Caco-2 (cell line): ENCODE measurements around the gene GSTO1. TPM values are rescaled to one million over a fixed set of nuclear protein-coding genes. Genes with fewer than 3 reads are reported as not detected.
"Not testable (repeated sequence)": the region's sequence is repeated elsewhere in the genome, so short reads cannot be mapped to it uniquely, and the experiment has no call there.

Experiments
- BruUV-seq: library from RNA; stranded (reverse); fragments of 400-500 nt; replicated peaks from 2 replicates; lab custom pipeline; 2021; lab: Mats Ljungman, UMichigan
- CTCF ChIA-PET: fragments of 300-600 bp; sonication (Branson Sonifier 250); formaldehyde crosslinking; loops from one replicate; lab custom pipeline; 2022; ENCODE audit warnings: antibody characterized with exemption; lab: Charles Lee
- POLR2A ChIA-PET: fragments of 300-600 bp; sonication (Branson Sonifier 250); formaldehyde crosslinking; loops from one replicate; lab custom pipeline; 2022; ENCODE audit warnings: antibody characterized with exemption; lab: Charles Lee
- DNase-seq, 2 experiments: peaks; one replicate each; pipeline versions ENCODE4 v3.0.0 to v3.0.0-alpha.2; 2020 to 2022
- H3K27me3 ChIP-seq: replicated peaks from 2 replicates; pipeline ENCODE4 v1.6.0; 2011; ENCODE audit warnings: low read length; ENCODE audit not compliant: control insufficient read depth, insufficient read depth
- H3K36me3 ChIP-seq: 2 replicates; pipeline ENCODE4 v1.5.1; 2011; ENCODE audit warnings: low read length; ENCODE audit not compliant: control insufficient read depth, insufficient read depth
- H3K4me1 ChIP-seq: fragments of 250-450 bp; sonication (Bioruptor Pico); 2 replicates; pipeline ENCODE4 v1.5.1; 2020; ENCODE audit warnings: mild to moderate bottlenecking
- H3K4me3 ChIP-seq: 2 replicates; pipeline ENCODE4 v1.5.1; 2011; ENCODE audit warnings: low read depth, mild to moderate bottlenecking, control low read depth, low read length
- H3K9me3 ChIP-seq: fragments of 250-450 bp; sonication (Bioruptor Pico); 2 replicates; pipeline ENCODE4 v1.5.1; 2020; ENCODE audit warnings: mild to moderate bottlenecking, moderate library complexity
- H3K27ac Mint-ChIP-seq: one replicate; pipeline ENCODE4 v1.8.0; 2022; ENCODE audit warnings: mixed read lengths; ENCODE audit not compliant: unreplicated experiment
- H3K27me3 Mint-ChIP-seq: one replicate; pipeline ENCODE4 v1.8.0; 2022; ENCODE audit warnings: mixed read lengths; ENCODE audit not compliant: insufficient read depth, unreplicated experiment
- H3K36me3 Mint-ChIP-seq: one replicate; pipeline ENCODE4 v1.8.0; 2022; ENCODE audit warnings: mild to moderate bottlenecking, mixed read lengths; ENCODE audit not compliant: insufficient read depth, unreplicated experiment
- H3K4me1 Mint-ChIP-seq: one replicate; pipeline ENCODE4 v1.8.0; 2022; ENCODE audit warnings: low read depth, mixed read lengths; ENCODE audit not compliant: unreplicated experiment
- H3K4me3 Mint-ChIP-seq: one replicate; pipeline ENCODE4 v1.8.0; 2022; ENCODE audit warnings: mild to moderate bottlenecking, moderate library complexity, mixed read lengths; ENCODE audit not compliant: unreplicated experiment
- H3K9me3 Mint-ChIP-seq: one replicate; pipeline ENCODE4 v1.8.0; 2022; ENCODE audit warnings: mixed read lengths; ENCODE audit not compliant: unreplicated experiment
- intact Hi-C: fragments of 100-400 bp; cut with micrococcal nuclease; formaldehyde crosslinking; loops from one replicate; pipeline ENCODE4 v1.10.0; 2022; ENCODE audit not compliant: unreplicated experiment
- total RNA-seq: library from RNA; stranded (reverse); gene quantifications from 2 replicates; pipeline ENCODE4 v1.2.3, GENCODE V29; 2022
- TF ChIP-seq, protein P1 (sequence below), 2 experiments: fragments of 200-600 bp in 1 of 2; IDR thresholded peaks; 1 replicate in 1 of 2; 2 replicates in 1 of 2; pipeline versions ENCODE4 v1.5.1 to v1.8.0; 2011 to 2022; ENCODE audit warnings: antibody characterized with exemption in 1 of 2, control low read depth in 1 of 2, inconsistent platforms in 1 of 2, low read depth in 1 of 2, low read length in 1 of 2, mild to moderate bottlenecking in 1 of 2, moderate library complexity in 1 of 2; ENCODE audit not compliant: insufficient read depth in 1 of 2, severe bottlenecking in 1 of 2, unreplicated experiment in 1 of 2

GSTO1 gene
- total RNA-seq, 1 experiment from 2014 or later = 167 TPM

DNA sequence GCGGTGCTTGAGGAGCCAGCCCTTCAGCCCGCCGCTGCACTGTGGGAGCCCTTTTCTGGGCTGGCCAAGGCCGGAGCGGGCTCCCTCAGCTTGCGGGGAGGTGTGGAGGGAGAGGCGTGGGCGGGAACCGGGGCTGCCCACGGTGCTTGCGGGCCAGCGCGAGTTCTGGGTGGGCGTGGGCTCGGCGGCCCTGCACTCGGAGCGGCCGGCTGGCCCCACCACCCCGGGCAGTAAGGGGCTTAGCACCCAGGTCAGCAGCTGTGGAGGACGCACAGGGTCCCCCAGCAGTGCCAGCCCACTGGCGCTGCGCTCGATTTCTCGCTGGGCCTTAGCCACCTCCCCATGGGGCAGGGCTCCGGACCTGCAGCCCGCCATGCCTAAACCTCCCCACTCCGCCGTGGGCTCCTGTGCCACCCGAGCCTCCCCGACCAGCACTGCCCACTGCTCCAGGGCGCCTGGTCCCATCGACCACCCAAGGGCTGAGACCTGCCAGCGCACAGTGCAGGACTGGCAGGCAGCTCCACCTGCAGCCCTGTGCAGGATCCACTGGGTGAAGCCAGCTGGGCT, 9.5 kb upstream of the GSTO1 start:
- no TSS peak for BruUV-seq
- H3K27ac Mint-ChIP-seq = no peak overlapping the region
- no peak for DNase-seq
- H3K36me3 Mint-ChIP-seq = no peaks in the 10 kb centered on the region
- H3K4me3 ChIP-seq = no peak overlapping the region
- POLR2A ChIA-PET = no interaction called here
- H3K9me3 ChIP-seq = peaks cover 25% of the 10 kb centered on the region
- H3K27me3 ChIP-seq = no peaks in the 10 kb centered on the region
- no peak overlapping the region for H3K4me3 Mint-ChIP-seq
- H3K4me1 Mint-ChIP-seq = peaks cover 15% of the 10 kb centered on the region
- TF ChIP-seq, protein P1, sequence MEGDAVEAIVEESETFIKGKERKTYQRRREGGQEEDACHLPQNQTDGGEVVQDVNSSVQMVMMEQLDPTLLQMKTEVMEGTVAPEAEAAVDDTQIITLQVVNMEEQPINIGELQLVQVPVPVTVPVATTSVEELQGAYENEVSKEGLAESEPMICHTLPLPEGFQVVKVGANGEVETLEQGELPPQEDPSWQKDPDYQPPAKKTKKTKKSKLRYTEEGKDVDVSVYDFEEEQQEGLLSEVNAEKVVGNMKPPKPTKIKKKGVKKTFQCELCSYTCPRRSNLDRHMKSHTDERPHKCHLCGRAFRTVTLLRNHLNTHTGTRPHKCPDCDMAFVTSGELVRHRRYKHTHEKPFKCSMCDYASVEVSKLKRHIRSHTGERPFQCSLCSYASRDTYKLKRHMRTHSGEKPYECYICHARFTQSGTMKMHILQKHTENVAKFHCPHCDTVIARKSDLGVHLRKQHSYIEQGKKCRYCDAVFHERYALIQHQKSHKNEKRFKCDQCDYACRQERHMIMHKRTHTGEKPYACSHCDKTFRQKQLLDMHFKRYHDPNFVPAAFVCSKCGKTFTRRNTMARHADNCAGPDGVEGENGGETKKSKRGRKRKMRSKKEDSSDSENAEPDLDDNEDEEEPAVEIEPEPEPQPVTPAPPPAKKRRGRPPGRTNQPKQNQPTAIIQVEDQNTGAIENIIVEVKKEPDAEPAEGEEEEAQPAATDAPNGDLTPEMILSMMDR (IDR thresholded peaks at IDR 0.05; ENCODE audit: insufficient read depth in 1 of 2, low read depth in 1 of 2, low read length in 1 of 2, severe bottlenecking in 1 of 2, unreplicated experiment in 1 of 2) = no peak
- no peaks in the 10 kb centered on the region for H3K9me3 Mint-ChIP-seq
- peaks cover 17% of the 10 kb centered on the region for H3K4me1 ChIP-seq
- intact Hi-C loops = no loop called here
- CTCF ChIA-PET = no interaction called here
- H3K27me3 Mint-ChIP-seq = no peaks in the 10 kb centered on the region
- no peaks in the 10 kb centered on the region for H3K36me3 ChIP-seq

- ChIA-PET POLR2A (no interaction called here), CTCF (no interaction called here)
- DNase-seq = no peak
- no peaks in the 10 kb centered on the region for H3K27me3 Mint-ChIP-seq
- H3K9me3 ChIP-seq = peaks cover 25% of the 10 kb centered on the region
- H3K4me3 ChIP-seq = no peak overlapping the region
- no peaks in the 10 kb centered on the region for H3K27me3 ChIP-seq
- H3K4me3 Mint-ChIP-seq = no peak overlapping the region
- H3K27ac Mint-ChIP-seq = no peak overlapping the region
- BruUV-seq = no TSS peak
- no peaks in the 10 kb centered on the region for H3K36me3 Mint-ChIP-seq
- H3K4me1 Mint-ChIP-seq = peaks cover 27% of the 10 kb centered on the region
- no peaks in the 10 kb centered on the region for H3K9me3 Mint-ChIP-seq
- H3K4me1 ChIP-seq = peaks cover 34% of the 10 kb centered on the region
- TF ChIP-seq, protein P1 (IDR thresholded peaks at IDR 0.05; ENCODE audit: insufficient read depth in 1 of 2, low read depth in 1 of 2, low read length in 1 of 2, severe bottlenecking in 1 of 2, unreplicated experiment in 1 of 2) = no peak
- intact Hi-C loops = no loop called here
- no peaks in the 10 kb centered on the region for H3K36me3 ChIP-seq
These were observed 7.7 kb upstream of the GSTO1 start for GRCh38 chr10:104246976-104247375.

- Histone ChIP-seq H3K9me3 (peaks cover 25% of the 10 kb centered on the region), H3K4me1 (peaks cover 37% of the 10 kb centered on the region), H3K27me3 (no peaks in the 10 kb centered on the region), H3K36me3 (no peaks in the 10 kb centered on the region), H3K4me3 (no peak overlapping the region)
- Mint-ChIP-seq H3K36me3 (no peaks in the 10 kb centered on the region), H3K4me1 (peaks cover 34% of the 10 kb centered on the region), H3K9me3 (no peaks in the 10 kb centered on the region), H3K4me3 (no peak overlapping the region), H3K27me3 (no peaks in the 10 kb centered on the region), H3K27ac (no peak overlapping the region)
- no TSS peak for BruUV-seq
- intact Hi-C loops = no loop called here
- no peak for DNase-seq
- POLR2A ChIA-PET = no interaction called here
- CTCF ChIA-PET = no interaction called here
- TF ChIP-seq, protein P1 (IDR thresholded peaks at IDR 0.05; ENCODE audit: insufficient read depth in 1 of 2, low read depth in 1 of 2, low read length in 1 of 2, severe bottlenecking in 1 of 2, unreplicated experiment in 1 of 2) = no peak
These were observed 7.1 kb upstream of the GSTO1 start for GRCh38 chr10:104247513-104248146.

DNA sequence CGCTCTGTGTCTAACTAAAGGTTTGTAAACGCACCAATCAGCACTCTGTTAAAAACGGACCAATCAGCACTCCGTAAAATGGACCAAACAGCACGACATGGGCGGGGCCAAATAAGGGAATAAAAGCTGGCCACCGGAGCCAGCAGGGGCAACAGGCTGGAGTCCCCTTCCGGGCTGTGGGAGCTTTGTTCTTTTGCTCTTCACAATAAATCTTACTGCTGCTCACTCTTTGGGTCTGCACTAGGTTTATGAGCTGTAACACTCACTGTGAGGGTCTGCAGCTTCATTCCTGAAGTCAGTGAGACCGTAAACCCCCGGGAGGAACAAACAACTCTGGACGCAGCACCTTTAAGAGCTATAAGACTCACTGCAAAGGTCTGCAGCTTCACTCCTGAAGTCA, 5.8 kb upstream of the GSTO1 start:
- POLR2A ChIA-PET = not testable (repeated sequence)

More for the DNA sequence above, 5.8 kb upstream of the GSTO1 start:
- H3K4me3 Mint-ChIP-seq, H3K27ac Mint-ChIP-seq, CTCF ChIA-PET, H3K27me3 ChIP-seq, DNase-seq, H3K9me3 Mint-ChIP-seq, H3K36me3 ChIP-seq, intact Hi-C loops, BruUV-seq, H3K27me3 Mint-ChIP-seq, H3K4me3 ChIP-seq: not testable (repeated sequence)
- H3K4me1 Mint-ChIP-seq = peaks cover 38% of the 10 kb centered on the region
- H3K36me3 Mint-ChIP-seq = peaks cover 10% of the 10 kb centered on the region
- Histone ChIP-seq H3K9me3 (peaks cover 25% of the 10 kb centered on the region), H3K4me1 (peaks cover 35% of the 10 kb centered on the region)
